ENCODE results near the gene PCDHGA1.

Gene PCDHGA1

DNA sequence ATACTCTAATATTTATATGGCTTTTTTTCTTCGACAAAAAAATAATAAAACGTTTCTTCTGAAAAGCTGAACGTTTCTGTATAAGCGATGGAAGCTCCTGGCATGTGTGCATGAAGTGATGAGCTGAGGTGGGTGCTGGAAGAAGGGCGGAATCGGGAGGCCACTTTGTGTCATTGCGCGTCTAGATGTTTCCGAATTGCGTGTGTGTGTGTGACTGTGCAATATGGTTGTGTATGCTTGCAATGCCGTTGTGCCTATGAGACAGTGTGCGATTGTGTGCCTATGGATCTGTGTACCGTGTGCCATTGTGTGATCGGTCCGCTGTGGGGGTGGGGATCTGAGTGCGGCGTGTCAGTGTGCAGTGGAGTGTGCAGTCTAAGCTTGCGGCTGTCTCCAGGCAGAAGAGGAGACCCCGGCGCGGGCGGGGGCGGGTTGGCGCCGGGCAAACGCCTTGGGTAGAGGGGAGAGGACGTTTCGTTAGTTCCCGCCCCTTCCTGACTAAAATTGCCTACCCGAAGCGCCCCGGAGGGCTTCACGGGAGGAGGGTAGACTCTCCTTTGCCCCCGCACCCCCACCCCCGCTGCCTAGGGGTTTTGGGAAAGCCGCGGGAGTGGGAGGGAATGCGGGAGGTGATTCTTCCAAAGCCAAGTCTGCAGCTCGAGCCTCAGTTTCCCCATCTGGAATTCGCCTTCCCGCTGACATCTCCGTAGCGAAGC lies 182.8 kb downstream of the PCDHGA1 start:
- no peak for DNase-seq (ENCODE audit: low read depth in 2 of 2)

GRCh38 chr5:141513627-141514329 lies 183.5 kb downstream of the PCDHGA1 start:
- DNase-seq (ENCODE audit: low read depth in 2 of 2) = peak; percentile 7 to 19

GRCh38 chr5:141514330-141515133 lies 184.2 kb downstream of the PCDHGA1 start:
- no peak for DNase-seq (ENCODE audit: low read depth in 2 of 2)

GRCh38 chr5:141515141-141515540 lies 184.8 kb downstream of the PCDHGA1 start:
- no peak for DNase-seq (ENCODE audit: low read depth in 2 of 2)

DNA sequence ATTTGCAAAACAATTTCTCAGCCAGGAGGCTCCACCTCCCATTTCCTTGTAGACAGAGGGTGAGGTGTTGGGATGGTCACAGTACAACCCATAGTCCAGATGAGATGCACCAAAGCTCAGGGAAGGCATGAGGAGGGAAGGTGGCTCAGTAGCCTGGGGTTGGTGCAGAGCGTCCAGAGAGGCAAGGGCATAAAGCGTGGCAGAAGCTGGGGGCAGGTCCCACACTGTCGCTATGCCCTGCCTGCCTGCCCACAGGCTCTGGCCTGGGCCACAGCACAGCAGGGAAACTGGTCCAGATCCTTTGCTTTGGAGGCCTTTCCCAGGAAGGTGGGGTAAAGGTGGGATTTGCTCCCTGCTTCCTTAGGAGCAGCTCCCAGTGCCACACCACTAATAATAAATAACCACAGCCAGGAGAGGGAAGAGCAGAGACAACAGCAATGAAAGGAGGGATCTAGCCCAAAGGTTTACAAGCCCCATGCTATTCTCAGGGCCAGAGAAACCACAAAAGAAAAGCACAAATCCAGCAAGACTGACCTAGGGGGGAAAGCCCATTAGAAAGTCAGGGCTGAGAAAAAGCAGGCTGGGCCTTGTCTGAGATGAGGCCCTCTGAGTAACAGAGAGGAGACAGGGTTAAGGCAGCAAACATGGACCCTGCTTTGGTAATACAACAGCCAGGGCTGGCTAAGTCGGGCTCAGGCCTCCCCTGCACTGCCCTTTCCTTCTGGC lies 185.8 kb downstream of the PCDHGA1 start:
- no peak for DNase-seq (ENCODE audit: low read depth in 2 of 2)

DNA sequence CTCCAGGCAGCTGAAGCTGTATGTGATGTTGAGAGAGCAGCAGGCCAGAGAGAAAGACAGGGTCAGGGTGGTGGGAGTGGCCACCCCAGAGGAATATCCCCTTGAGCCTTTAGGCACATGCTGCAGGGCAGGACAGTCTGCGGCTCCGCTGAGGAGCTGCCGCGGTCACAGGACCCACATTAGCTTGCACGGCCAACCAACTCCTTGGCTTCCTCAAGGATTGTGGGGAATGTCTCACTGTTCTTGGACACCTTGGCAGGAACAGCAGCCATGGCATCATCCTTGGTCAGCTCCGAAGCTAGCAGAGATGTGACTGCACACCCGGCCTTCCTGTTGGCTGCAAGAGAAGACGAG lies 186.3 kb downstream of the PCDHGA1 start:
- DNase-seq (ENCODE audit: low read depth in 2 of 2) = no peak

GRCh38 chr5:141517312-141517711 lies 187.0 kb downstream of the PCDHGA1 start:
- no peak for DNase-seq (ENCODE audit: low read depth in 2 of 2)

- no peak for DNase-seq (ENCODE audit: low read depth in 2 of 2)
Measured at GRCh38 chr5:141517880-141518617, 187.7 kb downstream of the PCDHGA1 start.

GRCh38 chr5:141518618-141519015 lies 188.3 kb downstream of the PCDHGA1 start:
- DNase-seq (ENCODE audit: low read depth in 2 of 2) = no peak

- DNase-seq (ENCODE audit: low read depth in 2 of 2) = no peak
Measured at GRCh38 chr5:141519605-141520565, 189.6 kb downstream of the PCDHGA1 start.

DNA sequence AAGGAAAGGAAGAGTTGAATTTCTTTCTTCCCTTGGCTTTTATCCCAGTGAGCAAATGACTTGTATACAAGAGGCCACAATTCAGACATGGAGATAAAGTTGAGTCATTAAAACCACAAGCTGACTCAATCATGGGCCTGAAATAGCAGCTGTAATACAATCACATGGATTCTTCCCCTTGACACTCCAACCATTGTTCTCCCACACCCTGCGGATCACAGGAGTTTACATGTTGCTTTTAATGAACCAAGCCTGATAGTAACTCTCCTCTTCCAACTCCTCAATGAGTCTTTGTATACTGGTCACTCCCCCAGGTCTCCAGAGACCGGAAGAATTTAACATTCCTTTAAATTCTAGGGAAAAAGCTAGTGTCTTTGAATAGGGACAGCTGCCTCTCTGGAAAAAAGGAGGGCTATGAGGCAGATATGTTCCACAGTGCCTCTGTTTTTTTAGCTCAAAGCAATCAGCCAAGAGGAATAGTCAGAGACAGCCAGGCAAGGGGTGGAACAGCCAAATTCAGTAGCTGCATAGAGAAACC lies 191.0 kb downstream of the PCDHGA1 start:
- no peak for DNase-seq (ENCODE audit: low read depth in 2 of 2)

DNA sequence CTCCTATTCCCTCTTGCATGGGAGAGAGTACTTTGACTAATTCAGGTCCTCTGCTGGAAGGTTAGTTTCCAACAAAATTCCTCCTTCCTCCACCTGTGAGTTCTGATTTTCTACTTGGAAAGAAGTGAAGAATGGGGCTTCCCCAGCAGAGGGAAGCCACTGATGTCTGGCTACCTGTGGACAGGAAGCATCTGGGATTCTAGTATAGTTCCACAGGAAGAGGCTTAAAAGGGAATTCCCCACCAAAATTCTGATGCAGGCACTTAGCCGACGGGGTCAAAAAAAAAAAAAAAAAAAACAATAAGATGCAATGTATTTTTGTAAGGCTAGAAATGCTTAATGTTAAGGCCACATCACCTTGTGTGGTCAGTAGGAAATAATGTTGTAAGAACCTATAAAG lies 192.0 kb downstream of the PCDHGA1 start:
- DNase-seq (ENCODE audit: low read depth in 2 of 2) = no peak

DNA sequence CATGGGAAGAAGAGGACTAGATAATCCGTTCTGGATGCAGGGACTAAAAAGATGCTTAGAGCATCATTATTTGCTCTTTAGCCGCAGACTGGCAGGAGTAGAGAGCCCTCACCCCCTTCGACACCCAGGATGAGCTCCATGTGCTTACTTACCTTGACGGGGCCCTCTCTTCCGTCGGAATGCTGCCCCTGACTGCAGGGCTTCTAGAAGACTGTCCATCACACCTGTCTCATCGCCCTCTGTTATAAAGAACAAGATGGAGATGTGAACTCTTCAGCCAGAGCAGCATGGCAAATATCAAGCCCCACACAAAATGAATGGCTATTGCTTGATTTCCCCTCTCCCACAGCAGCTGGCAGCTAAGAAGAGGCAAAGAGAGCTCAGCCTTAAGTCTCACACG lies 193.7 kb downstream of the PCDHGA1 start:
- no peak for DNase-seq (ENCODE audit: low read depth in 2 of 2)

DNA sequence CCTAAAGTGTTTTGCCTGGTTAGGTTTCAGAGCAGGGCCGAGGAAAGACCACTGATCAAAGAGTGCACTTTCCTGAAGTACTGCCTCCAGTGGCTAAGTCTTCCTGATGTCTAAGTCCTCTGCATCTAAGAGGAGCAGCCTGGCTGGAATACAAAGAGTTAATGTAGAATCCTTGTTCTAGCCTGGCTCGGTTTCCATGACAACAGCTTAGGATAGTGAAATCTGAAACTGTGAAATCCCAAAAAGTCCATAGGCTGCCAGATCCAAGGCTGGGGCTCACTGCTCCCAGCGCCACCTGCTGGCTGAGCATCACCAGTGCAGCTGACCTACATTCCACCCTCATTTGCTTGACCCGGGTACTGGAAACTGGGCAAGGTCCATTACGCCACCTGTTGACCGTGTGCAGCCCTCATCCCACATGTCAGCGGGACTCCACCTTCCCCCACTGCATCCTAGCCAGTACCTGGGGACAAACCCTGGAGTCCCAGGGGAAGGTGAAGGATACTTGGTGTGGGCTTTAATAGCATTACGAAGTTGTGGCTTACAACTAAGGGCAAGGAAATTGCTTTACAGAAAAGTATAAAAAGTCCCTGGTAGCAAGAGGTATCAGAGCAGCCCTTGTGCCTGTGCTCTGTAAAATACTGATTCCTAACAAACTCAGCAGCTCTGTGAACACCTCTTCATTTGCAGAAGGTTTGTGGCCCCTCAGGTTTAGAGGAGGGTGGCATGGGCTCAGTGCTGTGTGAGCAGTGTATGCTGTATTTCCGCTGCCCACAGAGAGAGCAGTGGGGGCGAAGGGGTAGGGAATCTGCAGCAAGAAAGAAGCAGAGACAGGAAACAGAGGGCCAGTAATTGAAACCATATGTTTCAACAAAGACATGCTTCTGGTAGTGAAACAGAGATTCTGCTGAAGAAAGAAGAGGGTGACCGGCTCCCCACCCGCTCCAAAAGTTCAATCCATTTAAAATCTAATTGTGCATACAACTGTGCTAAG lies 194.6 kb downstream of the PCDHGA1 start:
- DNase-seq (ENCODE audit: low read depth in 2 of 2) = peak; percentile 8 to 21

GRCh38 chr5:141525653-141526052 lies 195.3 kb downstream of the PCDHGA1 start:
- DNase-seq (ENCODE audit: low read depth in 2 of 2) = no peak

DNA sequence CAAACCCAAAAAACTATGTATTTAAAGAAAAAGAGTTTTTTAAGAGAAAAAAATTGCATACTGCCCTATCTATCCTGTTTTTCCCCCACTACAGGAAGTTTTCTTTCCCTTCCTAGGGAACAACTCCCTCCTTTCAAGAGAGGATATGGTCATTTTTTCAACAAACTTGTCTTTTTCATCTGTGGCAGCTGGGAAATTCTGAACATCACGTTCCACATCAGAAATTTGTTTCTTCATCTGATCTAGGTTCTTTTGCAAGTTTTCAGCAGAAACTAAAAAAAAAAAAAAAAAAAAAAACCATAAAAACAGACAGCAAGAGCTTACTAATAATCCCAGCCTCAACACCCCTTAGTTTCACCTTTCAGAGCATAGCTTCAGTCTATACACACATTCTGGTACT lies 197.1 kb downstream of the PCDHGA1 start:
- no peak for DNase-seq (ENCODE audit: low read depth in 2 of 2)

GRCh38 chr5:141528291-141528984 lies 198.1 kb downstream of the PCDHGA1 start:
- no peak for DNase-seq (ENCODE audit: low read depth in 2 of 2)

- DNase-seq (ENCODE audit: low read depth in 2 of 2) = no peak
Measured at GRCh38 chr5:141529002-141529401, 198.7 kb downstream of the PCDHGA1 start.

Measured in stimulated activated CD8-positive, alpha-beta memory T cell treated with anti-CD3 and anti-CD28 coated beads, Interleukin-7, amount 100 ng/mL, for 1 hour (primary cell).